SK-N-SH (cell line): ENCODE measurements around the gene GALK1. TPM values are rescaled to one million over a fixed set of nuclear protein-coding genes. Genes with fewer than 3 reads are reported as not detected.

Experiments used
- CTCF ChIA-PET: fragments of 300-600, 350-600 bp; formaldehyde crosslinking; extraction: SDS; loops from one replicate; lab custom pipeline; 2021; lab: Yijun Ruan, JAX
- POLR2A ChIA-PET: fragments of 350-600 bp; sonication (Branson Sonifier 250); formaldehyde crosslinking; extraction: SDS; loops from one replicate; lab custom pipeline; 2020; ENCODE audit warnings: antibody characterized with exemption, inconsistent platforms; lab: Yijun Ruan, JAX
- DNase-seq: peaks from one replicate; pipeline ENCODE4 v3.0.0; 2012
- H2AFZ ChIP-seq: fragments of 200-600 bp; sonication (generic); 2 replicates; pipeline ENCODE4 v1.8.1; 2016; ENCODE audit warnings: antibody characterized with exemption, mild to moderate bottlenecking, low read depth
- H3F3A ChIP-seq: fragments of 200-600 bp; sonication (generic); replicated peaks from 2 replicates; pipeline ENCODE3; 2016; ENCODE audit warnings: antibody characterized with exemption, mild to moderate bottlenecking; ENCODE audit not compliant: insufficient read depth
- H3K27ac ChIP-seq, 2 experiments: fragments of 200-500 bp in 1 of 2; fragments of 200-600 bp in 1 of 2; sonication (Bioruptor generic) in 1 of 2; sonication (generic), shearing (Covaris generic) in 1 of 2; 2 replicates each; pipeline versions ENCODE4 v1.5.1 to v1.6.1; 2014 to 2016; ENCODE audit warnings: low read depth in 2 of 2, inconsistent platforms in 1 of 2, low read length in 1 of 2, mild to moderate bottlenecking in 1 of 2, mixed read lengths in 1 of 2
- H3K27me3 ChIP-seq: fragments of 200-600 bp; sonication (generic), shearing (Covaris generic); 2 replicates; pipeline ENCODE4 v1.6.1; 2016; ENCODE audit warnings: mixed run types; ENCODE audit not compliant: insufficient read depth
- H3K36me3 ChIP-seq, 2 experiments: fragments of 200-500 bp in 1 of 2; fragments of 200-600 bp in 1 of 2; sonication (Bioruptor generic) in 1 of 2; sonication (generic) in 1 of 2; replicated peaks in 1 of 2; 2 replicates each; pipeline versions ENCODE3 to v1.5.1; 2014 to 2016; ENCODE audit warnings: low read length in 1 of 2, mild to moderate bottlenecking in 1 of 2; ENCODE audit not compliant: insufficient read depth in 2 of 2, control insufficient read depth in 1 of 2
- H3K4me1 ChIP-seq, 2 experiments: fragments of 200-500 bp in 1 of 2; fragments of 200-600 bp in 1 of 2; sonication (Bioruptor generic) in 1 of 2; sonication (generic), shearing (Covaris generic) in 1 of 2; 2 replicates each; pipeline versions ENCODE4 v1.5.1 to v1.6.1; 2014 to 2016; ENCODE audit warnings: low read depth in 1 of 2, low read length in 1 of 2, mixed run types in 1 of 2; ENCODE audit not compliant: insufficient read depth in 2 of 2, control insufficient read depth in 1 of 2
- H3K4me2 ChIP-seq: fragments of 200-600 bp; sonication (generic), shearing (Covaris generic); 2 replicates; pipeline ENCODE4 v1.6.1; 2017; ENCODE audit warnings: mixed run types
- H3K4me3 ChIP-seq, 2 experiments: fragments of 200-500 bp in 1 of 2; fragments of 200-600 bp in 1 of 2; sonication (Bioruptor generic) in 1 of 2; sonication (generic), shearing (Covaris generic) in 1 of 2; 2 replicates each; pipeline versions ENCODE4 v1.5.1 to v1.8.1; 2014 to 2016; ENCODE audit warnings: low read depth in 2 of 2, inconsistent platforms in 1 of 2, low read length in 1 of 2, mild to moderate bottlenecking in 1 of 2, mixed read lengths in 1 of 2, moderate library complexity in 1 of 2
- H3K79me2 ChIP-seq: fragments of 200-600 bp; sonication (generic); 2 replicates; pipeline ENCODE4 v1.8.1; 2017; ENCODE audit warnings: mild to moderate bottlenecking; ENCODE audit not compliant: insufficient read depth
- H3K9ac ChIP-seq: fragments of 200-600 bp; sonication (generic); 2 replicates; pipeline ENCODE4 v1.6.1; 2017; ENCODE audit warnings: mixed run types
- H3K9me2 ChIP-seq: fragments of 200-600 bp; sonication (generic); 2 replicates; pipeline ENCODE4 v1.6.1; 2017; ENCODE audit warnings: mixed run types
- H3K9me3 ChIP-seq: fragments of 200-600 bp; sonication (generic); 2 replicates; pipeline ENCODE4 v1.6.1; 2017; ENCODE audit warnings: mixed run types, mild to moderate bottlenecking, moderate library complexity
- H4K20me1 ChIP-seq: fragments of 200-600 bp; sonication (generic); 2 replicates; pipeline ENCODE4 v1.6.1; 2017; ENCODE audit warnings: mild to moderate bottlenecking, mixed run types; ENCODE audit not compliant: insufficient read depth
- EP300 ChIP-seq, 2 experiments: IDR thresholded peaks; 2 replicates each; pipeline versions ENCODE4 v1.4.0 to v1.6.1; 2012; ENCODE audit warnings: borderline replicate concordance in 1 of 2, low read depth in 1 of 2, low read length in 1 of 2
- FOSL2 ChIP-seq: IDR thresholded peaks from 2 replicates; pipeline ENCODE4 v1.4.0; 2012; ENCODE audit warnings: low read depth, mild to moderate bottlenecking, moderate library complexity, borderline replicate concordance
- GABPA ChIP-seq: IDR thresholded peaks from 2 replicates; pipeline ENCODE4 v1.4.0; 2012; ENCODE audit warnings: low read depth, mild to moderate bottlenecking
- GATA2 ChIP-seq: sonication (generic); formaldehyde crosslinking; IDR thresholded peaks from 2 replicates; pipeline ENCODE4 v1.5.0; 2020; ENCODE audit warnings: mild to moderate bottlenecking, missing genetic modification reagents
- MXI1 ChIP-seq: IDR thresholded peaks from 2 replicates; pipeline ENCODE4 v1.6.1; 2012; ENCODE audit warnings: mild to moderate bottlenecking, low read depth, low read length, improper control_type of control experiment
- NRF1 ChIP-seq: IDR thresholded peaks from 2 replicates; pipeline ENCODE4 v1.6.1; 2012; ENCODE audit warnings: low read depth, mild to moderate bottlenecking, low read length
- RXRA ChIP-seq: IDR thresholded peaks from 2 replicates; pipeline ENCODE4 v1.4.0; 2012; ENCODE audit warnings: low read depth, mild to moderate bottlenecking, borderline replicate concordance
- SMC3 ChIP-seq: IDR thresholded peaks from 2 replicates; pipeline ENCODE4 v1.6.1; 2012; ENCODE audit warnings: low read depth, low read length, improper control_type of control experiment
- YY1 ChIP-seq: IDR thresholded peaks from 2 replicates; pipeline ENCODE4 v1.4.0; 2012; ENCODE audit warnings: low read depth, mild to moderate bottlenecking
- WGBS: methylation state at CpG from one replicate; pipeline ENCODE4 v1.1.6; 2017; ENCODE audit warnings: low lambda C conversion rate; 5-methylcytosine and 5-hydroxymethylcytosine counted together
- polyA plus RNA-seq, 3 experiments: library from polyadenylated mRNA; depleted of rRNA; stranded (reverse); fragments of >200 nt; gene quantifications; 2 replicates each; pipeline ENCODE4 v1.2.3, GENCODE V29; 2012
- TF ChIP-seq, protein P1 (sequence below): IDR thresholded peaks from 2 replicates; pipeline ENCODE4 v1.4.0; 2012; ENCODE audit warnings: low read depth, borderline replicate concordance
- TF ChIP-seq, protein P2 (sequence below): IDR thresholded peaks from 2 replicates; pipeline ENCODE4; 2012
- TF ChIP-seq, protein P3 (sequence below): IDR thresholded peaks from 2 replicates; pipeline ENCODE4 v1.4.0; 2012; ENCODE audit warnings: low read depth, borderline replicate concordance
- TF ChIP-seq, protein P4 (sequence below): IDR thresholded peaks from 2 replicates; pipeline ENCODE4 v1.6.1; 2012; ENCODE audit warnings: mild to moderate bottlenecking, low read depth, low read length, moderate library complexity
- TF ChIP-seq, protein P5 (sequence below): fragments of 200-600 bp; sonication (generic); IDR thresholded peaks from 2 replicates; pipeline ENCODE4 v1.6.1; 2017; ENCODE audit warnings: antibody characterized with exemption, mild to moderate bottlenecking, moderate library complexity
- TF ChIP-seq, protein P6 (sequence below): fragments of 150-350 bp; IDR thresholded peaks from 2 replicates; pipeline ENCODE4 v1.6.1; 2017; ENCODE audit warnings: antibody characterized with exemption, low read length, low read depth, borderline replicate concordance

Gene GALK1
- polyA plus RNA-seq, 1 of the 3 experiments (the other 2 are of a cell fraction), result 36.5 TPM

DNA sequence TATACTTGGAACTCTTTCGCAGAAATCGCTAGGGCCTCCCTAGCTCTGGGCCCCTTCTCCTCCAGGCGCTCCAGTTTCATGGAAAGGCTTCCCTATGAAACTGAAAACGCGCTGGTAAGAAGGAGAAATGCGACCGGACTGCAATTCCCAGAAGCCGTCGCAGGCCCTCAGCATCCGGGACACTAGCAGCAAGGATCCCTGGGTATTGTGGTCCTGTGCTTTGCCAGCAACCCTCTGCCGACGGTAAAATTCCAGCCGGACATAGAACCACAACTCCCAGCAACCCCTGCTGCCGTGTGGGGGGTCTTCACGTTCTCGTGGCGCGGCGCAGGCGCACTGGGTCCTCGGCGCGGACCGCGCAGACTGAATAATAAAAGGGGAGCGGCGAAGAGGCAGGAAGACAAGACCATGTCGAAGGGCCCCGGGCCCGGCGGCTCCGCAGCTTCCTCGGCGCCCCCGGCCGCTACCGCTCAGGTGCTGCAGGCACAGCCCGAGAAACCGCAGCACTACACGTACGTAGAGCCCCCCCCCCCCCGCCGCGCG lies 19.6 kb upstream of the GALK1 start, which contains the start of gene UNK (continued):
- TF ChIP-seq, protein P1, sequence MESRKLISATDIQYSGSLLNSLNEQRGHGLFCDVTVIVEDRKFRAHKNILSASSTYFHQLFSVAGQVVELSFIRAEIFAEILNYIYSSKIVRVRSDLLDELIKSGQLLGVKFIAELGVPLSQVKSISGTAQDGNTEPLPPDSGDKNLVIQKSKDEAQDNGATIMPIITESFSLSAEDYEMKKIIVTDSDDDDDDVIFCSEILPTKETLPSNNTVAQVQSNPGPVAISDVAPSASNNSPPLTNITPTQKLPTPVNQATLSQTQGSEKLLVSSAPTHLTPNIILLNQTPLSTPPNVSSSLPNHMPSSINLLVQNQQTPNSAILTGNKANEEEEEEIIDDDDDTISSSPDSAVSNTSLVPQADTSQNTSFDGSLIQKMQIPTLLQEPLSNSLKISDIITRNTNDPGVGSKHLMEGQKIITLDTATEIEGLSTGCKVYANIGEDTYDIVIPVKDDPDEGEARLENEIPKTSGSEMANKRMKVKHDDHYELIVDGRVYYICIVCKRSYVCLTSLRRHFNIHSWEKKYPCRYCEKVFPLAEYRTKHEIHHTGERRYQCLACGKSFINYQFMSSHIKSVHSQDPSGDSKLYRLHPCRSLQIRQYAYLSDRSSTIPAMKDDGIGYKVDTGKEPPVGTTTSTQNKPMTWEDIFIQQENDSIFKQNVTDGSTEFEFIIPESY, result peak; percentile 94
- TF ChIP-seq, protein P2, sequence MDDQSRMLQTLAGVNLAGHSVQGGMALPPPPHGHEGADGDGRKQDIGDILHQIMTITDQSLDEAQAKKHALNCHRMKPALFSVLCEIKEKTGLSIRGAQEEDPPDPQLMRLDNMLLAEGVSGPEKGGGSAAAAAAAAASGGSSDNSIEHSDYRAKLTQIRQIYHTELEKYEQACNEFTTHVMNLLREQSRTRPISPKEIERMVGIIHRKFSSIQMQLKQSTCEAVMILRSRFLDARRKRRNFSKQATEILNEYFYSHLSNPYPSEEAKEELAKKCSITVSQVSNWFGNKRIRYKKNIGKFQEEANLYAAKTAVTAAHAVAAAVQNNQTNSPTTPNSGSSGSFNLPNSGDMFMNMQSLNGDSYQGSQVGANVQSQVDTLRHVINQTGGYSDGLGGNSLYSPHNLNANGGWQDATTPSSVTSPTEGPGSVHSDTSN, result no peak
- TF ChIP-seq, protein P3, sequence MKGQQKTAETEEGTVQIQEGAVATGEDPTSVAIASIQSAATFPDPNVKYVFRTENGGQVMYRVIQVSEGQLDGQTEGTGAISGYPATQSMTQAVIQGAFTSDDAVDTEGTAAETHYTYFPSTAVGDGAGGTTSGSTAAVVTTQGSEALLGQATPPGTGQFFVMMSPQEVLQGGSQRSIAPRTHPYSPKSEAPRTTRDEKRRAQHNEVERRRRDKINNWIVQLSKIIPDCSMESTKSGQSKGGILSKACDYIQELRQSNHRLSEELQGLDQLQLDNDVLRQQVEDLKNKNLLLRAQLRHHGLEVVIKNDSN, result no peak
- no peak for TF ChIP-seq GATA2
- no peak for TF ChIP-seq MXI1
- peak; percentile 96 for TF ChIP-seq NRF1
- no peak for TF ChIP-seq FOSL2

DNA sequence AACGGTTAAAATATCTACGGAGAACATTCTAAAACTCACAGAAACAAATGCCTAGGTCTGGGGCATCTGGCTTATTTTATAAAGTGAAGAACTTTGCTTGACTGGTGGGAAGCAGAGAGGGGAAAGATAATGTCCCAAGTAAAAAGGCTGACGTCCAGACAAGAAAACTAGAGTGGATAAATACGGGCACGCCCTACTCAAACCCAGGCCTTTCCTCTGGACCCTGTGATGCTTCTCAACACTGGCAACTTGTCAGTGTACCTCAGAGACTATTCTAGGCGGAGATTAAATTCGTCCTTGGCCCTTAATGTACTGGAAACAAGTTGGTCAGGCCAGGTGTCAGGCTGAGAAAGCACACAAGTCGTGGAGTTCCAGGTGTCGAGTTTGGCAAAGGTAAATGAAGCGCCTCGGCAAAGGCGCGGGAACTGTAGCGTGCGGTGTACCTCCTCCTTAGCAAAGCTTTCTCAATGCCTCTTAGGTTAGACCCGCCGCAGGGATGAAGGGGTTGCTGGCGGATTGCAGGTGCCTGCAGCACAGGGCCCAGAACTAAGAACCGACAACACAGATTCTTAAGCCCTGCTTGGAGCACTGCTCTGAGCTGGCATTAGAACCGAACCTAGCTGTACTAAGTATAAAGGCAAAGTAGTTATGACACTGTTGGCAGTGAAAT lies 18.9 kb upstream of the GALK1 start:
- Histone ChIP-seq H3K36me3 (peaks cover 0 to 6% of the 10 kb centered on the region in 2 experiments), H3K4me1 (peaks cover 16 to 20% of the 10 kb centered on the region in 2 experiments), H3K9ac (peak overlapping the region; percentile 94), H4K20me1 (peaks cover 6% of the 10 kb centered on the region), H3K4me2 (peak overlapping the region; percentile 88), H2AFZ (peak overlapping the region; percentile 90), H3K9me2 (no peaks in the 10 kb centered on the region), H3K9me3 (no peaks in the 10 kb centered on the region), H3K27ac (peak overlapping the region; percentile 91 to 98), H3K4me3 (peak overlapping the region; percentile 65 to 72), H3F3A (peaks cover 37% of the 10 kb centered on the region), H3K27me3 (no peaks in the 10 kb centered on the region), H3K79me2 (peaks cover 44% of the 10 kb centered on the region)
- DNase-seq, result no peak
- ChIA-PET POLR2A (interaction anchor here (0.8 to 4.0 kb wide), 12 partner anchors 9 to 72 kb away, joined by 3 to 47 read pairs (median 4); partner anchors contain the start of genes GALK1 and WBP2), CTCF (interaction anchor here (0.6 to 10.3 kb wide), 40 partner anchors 8 to 230 kb away, joined by 3 to 121 read pairs (median 7); partner anchors contain the start of genes GALK1, MRPL38, RECQL5 and SAP30BP)
- 69% methylated on average over 20 of the region's 20 CpGs for WGBS
- TF ChIP-seq GABPA (no peak), SMC3 (no peak), GATA2 (no peak), YY1 (no peak), RXRA (no peak), EP300 (IDR thresholded peaks at IDR 0.05; ENCODE audit: borderline replicate concordance in 1 of 2, low read depth in 1 of 2, low read length in 1 of 2) (no peak)
- TF ChIP-seq, protein P4, sequence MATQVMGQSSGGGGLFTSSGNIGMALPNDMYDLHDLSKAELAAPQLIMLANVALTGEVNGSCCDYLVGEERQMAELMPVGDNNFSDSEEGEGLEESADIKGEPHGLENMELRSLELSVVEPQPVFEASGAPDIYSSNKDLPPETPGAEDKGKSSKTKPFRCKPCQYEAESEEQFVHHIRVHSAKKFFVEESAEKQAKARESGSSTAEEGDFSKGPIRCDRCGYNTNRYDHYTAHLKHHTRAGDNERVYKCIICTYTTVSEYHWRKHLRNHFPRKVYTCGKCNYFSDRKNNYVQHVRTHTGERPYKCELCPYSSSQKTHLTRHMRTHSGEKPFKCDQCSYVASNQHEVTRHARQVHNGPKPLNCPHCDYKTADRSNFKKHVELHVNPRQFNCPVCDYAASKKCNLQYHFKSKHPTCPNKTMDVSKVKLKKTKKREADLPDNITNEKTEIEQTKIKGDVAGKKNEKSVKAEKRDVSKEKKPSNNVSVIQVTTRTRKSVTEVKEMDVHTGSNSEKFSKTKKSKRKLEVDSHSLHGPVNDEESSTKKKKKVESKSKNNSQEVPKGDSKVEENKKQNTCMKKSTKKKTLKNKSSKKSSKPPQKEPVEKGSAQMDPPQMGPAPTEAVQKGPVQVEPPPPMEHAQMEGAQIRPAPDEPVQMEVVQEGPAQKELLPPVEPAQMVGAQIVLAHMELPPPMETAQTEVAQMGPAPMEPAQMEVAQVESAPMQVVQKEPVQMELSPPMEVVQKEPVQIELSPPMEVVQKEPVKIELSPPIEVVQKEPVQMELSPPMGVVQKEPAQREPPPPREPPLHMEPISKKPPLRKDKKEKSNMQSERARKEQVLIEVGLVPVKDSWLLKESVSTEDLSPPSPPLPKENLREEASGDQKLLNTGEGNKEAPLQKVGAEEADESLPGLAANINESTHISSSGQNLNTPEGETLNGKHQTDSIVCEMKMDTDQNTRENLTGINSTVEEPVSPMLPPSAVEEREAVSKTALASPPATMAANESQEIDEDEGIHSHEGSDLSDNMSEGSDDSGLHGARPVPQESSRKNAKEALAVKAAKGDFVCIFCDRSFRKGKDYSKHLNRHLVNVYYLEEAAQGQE, result no peak
- TF ChIP-seq, protein P5, sequence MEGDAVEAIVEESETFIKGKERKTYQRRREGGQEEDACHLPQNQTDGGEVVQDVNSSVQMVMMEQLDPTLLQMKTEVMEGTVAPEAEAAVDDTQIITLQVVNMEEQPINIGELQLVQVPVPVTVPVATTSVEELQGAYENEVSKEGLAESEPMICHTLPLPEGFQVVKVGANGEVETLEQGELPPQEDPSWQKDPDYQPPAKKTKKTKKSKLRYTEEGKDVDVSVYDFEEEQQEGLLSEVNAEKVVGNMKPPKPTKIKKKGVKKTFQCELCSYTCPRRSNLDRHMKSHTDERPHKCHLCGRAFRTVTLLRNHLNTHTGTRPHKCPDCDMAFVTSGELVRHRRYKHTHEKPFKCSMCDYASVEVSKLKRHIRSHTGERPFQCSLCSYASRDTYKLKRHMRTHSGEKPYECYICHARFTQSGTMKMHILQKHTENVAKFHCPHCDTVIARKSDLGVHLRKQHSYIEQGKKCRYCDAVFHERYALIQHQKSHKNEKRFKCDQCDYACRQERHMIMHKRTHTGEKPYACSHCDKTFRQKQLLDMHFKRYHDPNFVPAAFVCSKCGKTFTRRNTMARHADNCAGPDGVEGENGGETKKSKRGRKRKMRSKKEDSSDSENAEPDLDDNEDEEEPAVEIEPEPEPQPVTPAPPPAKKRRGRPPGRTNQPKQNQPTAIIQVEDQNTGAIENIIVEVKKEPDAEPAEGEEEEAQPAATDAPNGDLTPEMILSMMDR, result no peak
- TF ChIP-seq, protein P6, sequence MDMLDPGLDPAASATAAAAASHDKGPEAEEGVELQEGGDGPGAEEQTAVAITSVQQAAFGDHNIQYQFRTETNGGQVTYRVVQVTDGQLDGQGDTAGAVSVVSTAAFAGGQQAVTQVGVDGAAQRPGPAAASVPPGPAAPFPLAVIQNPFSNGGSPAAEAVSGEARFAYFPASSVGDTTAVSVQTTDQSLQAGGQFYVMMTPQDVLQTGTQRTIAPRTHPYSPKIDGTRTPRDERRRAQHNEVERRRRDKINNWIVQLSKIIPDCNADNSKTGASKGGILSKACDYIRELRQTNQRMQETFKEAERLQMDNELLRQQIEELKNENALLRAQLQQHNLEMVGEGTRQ, result no peak
- TF ChIP-seq, protein P1, result no peak
